ENCODE results near the gene PCDH15.

GRCh38 chr10:53909791-53910190, 891.2 kb downstream of the PCDH15 start:
- TF ChIP-seq CTCF (conservative IDR thresholded peaks at IDR 0.05; ENCODE audit: low read length) (no peak), EZH2phosphoT487 (IDR thresholded peaks at IDR 0.05; ENCODE audit: borderline replicate concordance) (no peak)

Data from Loucy (cell line).